ENCODE results near the gene C19orf33.
"Not testable (repeated sequence)": the region's sequence is repeated elsewhere in the genome, so short reads cannot be mapped to it uniquely, and the experiment has no call there.

Gene C19orf33

GRCh38 chr19:38303517-38304351, at the start of gene C19orf33:
Gene C19orf33, plus strand, starts transcription at chr19:38304251. Its CDS starts 11 bp downstream, at chr19:38304262.
- no peak for DNase-seq (ENCODE audit: low read depth)

DNA sequence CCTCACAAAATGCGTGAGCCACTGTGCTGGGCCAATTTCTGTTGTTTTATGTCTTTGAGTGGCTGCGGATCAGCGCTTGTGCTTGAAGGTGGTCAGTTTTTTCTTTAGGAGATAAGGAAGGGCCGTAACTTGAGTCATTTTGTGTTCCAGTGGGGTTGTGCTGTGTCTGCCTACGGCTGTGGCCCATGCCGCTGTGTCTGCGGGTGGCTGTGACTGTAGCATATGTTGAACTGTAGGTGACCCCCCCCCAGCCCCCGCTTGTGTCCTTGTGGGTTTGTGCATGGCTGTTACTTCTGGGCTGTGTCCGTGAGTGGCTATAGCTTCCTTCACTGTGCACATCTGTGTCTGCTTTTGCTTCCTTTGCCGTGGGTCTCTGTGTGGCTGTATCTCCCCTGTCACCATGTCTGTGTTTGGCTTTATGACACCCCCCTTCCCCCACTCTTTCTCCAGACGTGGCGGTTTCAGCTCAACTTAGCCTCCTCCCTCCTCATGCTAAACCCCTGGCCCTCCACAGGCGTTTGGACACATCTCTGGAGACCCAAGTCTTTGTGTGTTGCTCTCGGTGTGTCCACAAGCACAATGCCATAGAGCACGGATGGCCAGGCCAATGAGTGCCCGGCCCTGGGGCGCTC, 48.6 kb upstream of the C19orf33 start:
- no peak for DNase-seq (ENCODE audit: low read depth)

- DNase-seq (ENCODE audit: low read depth): not testable (repeated sequence)
These were observed 42.1 kb upstream of the C19orf33 start for GRCh38 chr19:38261942-38262341.

- no peak for DNase-seq (ENCODE audit: low read depth)
These were observed 41.3 kb upstream of the C19orf33 start for GRCh38 chr19:38262585-38263268.

- peak; percentile 23 for DNase-seq (ENCODE audit: low read depth)
These were observed 40.2 kb upstream of the C19orf33 start for GRCh38 chr19:38263689-38264485.

DNA sequence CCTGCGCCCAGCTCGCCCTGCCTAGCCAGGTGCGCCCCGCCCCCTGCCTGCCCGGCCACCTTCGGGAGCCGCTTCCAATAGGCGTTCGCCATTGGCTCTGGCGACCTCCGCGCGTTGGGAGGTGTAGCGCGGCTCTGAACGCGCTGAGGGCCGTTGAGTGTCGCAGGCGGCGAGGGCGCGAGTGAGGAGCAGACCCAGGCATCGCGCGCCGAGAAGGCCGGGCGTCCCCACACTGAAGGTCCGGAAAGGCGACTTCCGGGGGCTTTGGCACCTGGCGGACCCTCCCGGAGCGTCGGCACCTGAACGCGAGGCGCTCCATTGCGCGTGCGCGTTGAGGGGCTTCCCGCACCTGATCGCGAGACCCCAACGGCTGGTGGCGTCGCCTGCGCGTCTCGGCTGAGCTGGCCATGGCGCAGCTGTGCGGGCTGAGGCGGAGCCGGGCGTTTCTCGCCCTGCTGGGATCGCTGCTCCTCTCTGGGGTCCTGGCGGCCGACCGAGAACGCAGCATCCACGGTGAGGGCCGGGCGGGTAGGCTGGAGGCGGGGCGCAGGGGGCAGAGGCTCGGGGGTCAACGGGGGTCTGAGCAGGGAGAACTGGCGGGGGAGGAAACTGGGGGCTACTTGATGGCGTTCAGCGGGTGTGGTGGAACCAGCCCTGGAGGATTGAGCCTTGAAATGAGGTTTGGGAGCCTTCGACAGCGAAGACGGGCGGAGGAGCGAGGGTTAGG, 39.4 kb upstream of the C19orf33 start, which contains the start of gene SPINT2:
Gene SPINT2, plus strand, starts transcription at position 88 of the 727 bp plus-strand sequence. Its CDS starts 320 bp downstream, at position 408.
- DNase-seq (ENCODE audit: low read depth): no peak

- DNase-seq (ENCODE audit: low read depth): no peak
These were observed 38.7 kb upstream of the C19orf33 start for GRCh38 chr19:38265213-38265861.

GRCh38 chr19:38265921-38266429, 38.1 kb upstream of the C19orf33 start:
- no peak for DNase-seq (ENCODE audit: low read depth)

DNA sequence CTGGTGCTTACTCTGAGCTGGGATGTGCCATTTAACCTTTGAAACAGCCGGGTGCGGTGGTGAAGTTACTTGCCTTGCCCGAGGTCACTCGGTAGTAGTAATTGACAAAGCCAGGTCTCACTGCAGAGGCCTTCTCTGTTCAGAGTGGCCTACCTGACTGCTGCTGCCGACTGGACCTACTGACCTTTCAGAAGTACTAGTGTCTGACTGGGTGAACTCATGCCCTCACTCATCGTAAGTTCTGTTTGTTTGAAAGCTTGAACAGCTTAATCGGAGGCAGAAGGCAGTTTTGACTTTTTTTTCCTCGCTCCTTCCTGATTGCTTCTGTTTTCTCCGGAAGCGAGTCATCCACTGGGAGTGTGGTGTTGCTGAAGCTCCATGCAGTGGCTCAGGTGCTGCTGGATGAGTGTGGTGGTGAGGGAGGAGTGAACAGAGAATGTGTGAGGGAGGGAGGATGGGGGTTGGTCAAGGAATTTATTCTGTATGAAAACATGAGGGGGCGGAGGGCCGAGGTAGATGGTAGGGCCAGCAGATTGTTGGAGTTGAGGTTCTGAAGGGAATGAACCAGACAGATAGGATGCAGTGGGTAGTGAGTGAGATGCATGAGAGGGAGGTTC, 37.0 kb upstream of the C19orf33 start:
- peak; percentile 50 for DNase-seq (ENCODE audit: low read depth)

DNA sequence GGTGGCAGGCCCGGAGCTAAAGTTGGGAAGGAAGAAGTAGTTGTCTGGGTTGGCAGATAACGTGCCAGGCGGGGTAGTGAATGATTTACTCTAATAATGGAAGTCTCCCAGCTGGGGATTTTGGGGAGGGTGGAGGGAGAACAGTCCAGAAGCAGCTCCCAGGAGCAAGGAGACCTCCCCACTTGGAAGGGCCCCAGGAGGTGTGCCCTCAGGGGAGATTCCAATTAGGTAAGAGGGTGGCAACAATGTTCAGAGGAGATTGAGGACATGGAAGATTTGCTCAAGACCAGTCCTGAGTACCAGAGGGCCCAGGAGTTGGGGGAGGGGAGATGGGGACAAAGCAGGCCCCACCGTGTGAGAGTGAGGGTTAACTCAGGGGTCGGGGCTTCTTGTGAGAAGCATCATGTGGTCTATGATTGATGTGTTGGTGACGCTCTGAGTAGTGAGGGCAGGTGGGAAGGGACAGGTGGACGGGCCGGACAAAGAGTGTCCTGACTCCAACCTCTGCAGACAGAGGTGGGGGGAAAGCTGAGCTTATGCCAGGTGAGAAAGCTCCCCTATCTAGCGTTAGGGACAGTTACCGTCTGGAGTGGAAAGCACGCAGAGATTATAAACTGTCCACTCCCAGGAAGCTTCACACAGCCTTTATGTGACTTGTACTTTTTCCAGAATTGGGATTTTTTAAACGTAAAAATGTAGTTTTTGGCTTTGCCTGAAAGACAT, 36.1 kb upstream of the C19orf33 start:
- DNase-seq (ENCODE audit: low read depth): no peak

DNA sequence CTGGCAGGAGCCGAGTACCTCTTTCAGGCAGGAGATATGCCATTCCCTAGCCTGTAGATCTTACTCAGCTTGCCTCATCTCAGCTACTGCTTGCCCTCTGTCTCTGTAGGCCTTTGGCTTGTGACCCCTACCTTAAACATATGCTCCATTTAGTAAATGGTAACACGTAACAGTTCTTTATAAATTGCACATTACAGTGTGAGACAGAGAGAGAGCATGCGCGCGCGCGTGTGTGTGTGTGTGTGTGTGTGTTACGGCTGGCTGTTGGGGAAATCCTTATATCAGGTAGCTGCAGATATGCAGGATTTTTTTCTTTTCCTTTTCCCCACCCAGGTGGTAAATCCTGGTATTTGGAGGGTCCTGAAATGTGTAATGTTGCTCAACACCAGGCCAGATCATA, 35.5 kb upstream of the C19orf33 start:
- no peak for DNase-seq (ENCODE audit: low read depth)

DNA sequence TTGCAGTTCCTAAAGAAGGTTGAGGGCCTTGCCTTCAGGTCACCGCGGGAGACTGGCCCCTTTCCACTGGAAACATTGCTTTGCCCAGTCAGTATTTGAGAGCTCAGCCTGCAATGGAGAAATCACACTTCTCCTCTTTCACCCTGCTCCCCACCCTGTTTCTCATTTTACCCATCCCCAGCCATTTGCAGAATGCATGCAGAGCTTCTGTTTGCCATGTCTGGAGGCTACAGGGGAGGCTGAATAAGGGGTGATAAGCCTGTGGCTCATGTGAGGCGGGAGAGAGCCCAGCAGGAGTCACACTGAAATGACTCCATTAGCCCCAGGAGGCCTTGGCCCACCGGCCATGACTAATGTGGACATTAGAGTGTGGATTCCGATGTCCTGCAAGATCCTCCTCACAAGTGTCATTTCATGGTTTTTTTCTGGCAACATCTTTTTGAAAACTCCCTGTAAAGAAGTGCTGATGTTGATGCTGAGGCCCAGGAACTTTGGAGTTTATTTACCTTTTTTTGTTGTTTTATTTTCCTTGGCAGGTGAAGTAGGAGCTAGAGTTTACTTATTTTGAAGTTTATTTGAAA, 33.4 kb upstream of the C19orf33 start:
- no peak for DNase-seq (ENCODE audit: low read depth)

- DNase-seq (ENCODE audit: low read depth): no peak
These were observed 30.6 kb upstream of the C19orf33 start for GRCh38 chr19:38273499-38273898.

- no peak for DNase-seq (ENCODE audit: low read depth)
These were observed 29.3 kb upstream of the C19orf33 start for GRCh38 chr19:38274739-38275138.

- DNase-seq (ENCODE audit: low read depth): no peak
These were observed 27.0 kb upstream of the C19orf33 start for GRCh38 chr19:38276942-38277517.

- DNase-seq (ENCODE audit: low read depth): peak; percentile 42
These were observed 26.5 kb upstream of the C19orf33 start for GRCh38 chr19:38277549-38277948.

DNA sequence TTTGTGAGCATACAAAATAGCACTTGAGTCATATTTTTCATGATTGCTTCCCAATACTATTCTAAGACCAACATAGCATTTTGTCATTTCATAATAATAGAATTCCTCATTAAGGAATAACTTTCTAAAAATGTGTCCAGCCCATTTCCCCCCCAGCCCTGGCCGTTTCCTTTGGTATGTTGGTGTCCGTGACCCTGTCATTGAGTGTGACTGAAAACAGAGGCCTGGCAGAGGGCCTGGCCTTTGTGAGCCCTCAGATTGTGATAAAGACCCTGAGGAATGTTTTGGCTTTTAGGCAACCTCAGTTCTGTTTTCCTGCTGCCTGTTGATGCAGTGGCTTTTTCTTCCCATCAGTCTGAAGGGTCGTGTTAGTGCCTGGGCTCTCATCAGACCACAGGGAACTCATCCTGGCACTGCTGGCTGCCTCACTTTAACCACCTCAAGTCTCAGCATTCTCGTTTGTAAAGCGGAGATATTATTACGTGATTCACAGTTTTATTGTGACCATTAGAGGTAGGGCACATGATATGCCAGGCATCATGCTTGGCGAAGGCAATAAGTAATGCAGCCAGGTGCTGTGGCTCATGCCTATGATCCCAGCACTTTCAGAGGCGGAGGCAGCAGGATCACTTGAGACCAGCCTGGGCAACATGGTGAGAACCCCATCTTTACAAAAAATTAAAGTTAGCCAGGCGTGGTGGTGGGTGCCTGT, 25.9 kb upstream of the C19orf33 start:
- no peak for DNase-seq (ENCODE audit: low read depth)

- no peak for DNase-seq (ENCODE audit: low read depth)
These were observed 25.3 kb upstream of the C19orf33 start for GRCh38 chr19:38278751-38279150.

Data from iris pigment epithelial cell (primary cell).